Stimulated activated CD8-positive, alpha-beta memory T cell treated with anti-CD3 and anti-CD28 coated beads, Interleukin-12 subunit alpha, Interleukin-12 subunit beta, amount 100 ng/mL, for 1 hour (primary cell): ENCODE results near the gene PIK3IP1.
A peak's percentile ranks its signal among the peaks of the same experiment; 100 is the strongest.
"Not testable (repeated sequence)": the region's sequence is repeated elsewhere in the genome, so short reads cannot be mapped to it uniquely, and the experiment has no call there.

Experiments used
- DNase-seq: peaks from one replicate; pipeline ENCODE4 v3.0.0-alpha.2; 2020; ENCODE audit warnings: low read depth

Gene PIK3IP1, protein sequence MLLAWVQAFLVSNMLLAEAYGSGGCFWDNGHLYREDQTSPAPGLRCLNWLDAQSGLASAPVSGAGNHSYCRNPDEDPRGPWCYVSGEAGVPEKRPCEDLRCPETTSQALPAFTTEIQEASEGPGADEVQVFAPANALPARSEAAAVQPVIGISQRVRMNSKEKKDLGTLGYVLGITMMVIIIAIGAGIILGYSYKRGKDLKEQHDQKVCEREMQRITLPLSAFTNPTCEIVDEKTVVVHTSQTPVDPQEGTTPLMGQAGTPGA

GRCh38 chr22:31292236-31292989, at the start of gene PIK3IP1:
TSS of gene PIK3IP1 (minus strand) at chr22:31292488. CDS start at chr22:31292344, 144 bp downstream.
- DNase-seq: peak; percentile 82

GRCh38 chr22:31341386-31342088, 49.2 kb upstream of the PIK3IP1 start:
- no peak for DNase-seq

DNA sequence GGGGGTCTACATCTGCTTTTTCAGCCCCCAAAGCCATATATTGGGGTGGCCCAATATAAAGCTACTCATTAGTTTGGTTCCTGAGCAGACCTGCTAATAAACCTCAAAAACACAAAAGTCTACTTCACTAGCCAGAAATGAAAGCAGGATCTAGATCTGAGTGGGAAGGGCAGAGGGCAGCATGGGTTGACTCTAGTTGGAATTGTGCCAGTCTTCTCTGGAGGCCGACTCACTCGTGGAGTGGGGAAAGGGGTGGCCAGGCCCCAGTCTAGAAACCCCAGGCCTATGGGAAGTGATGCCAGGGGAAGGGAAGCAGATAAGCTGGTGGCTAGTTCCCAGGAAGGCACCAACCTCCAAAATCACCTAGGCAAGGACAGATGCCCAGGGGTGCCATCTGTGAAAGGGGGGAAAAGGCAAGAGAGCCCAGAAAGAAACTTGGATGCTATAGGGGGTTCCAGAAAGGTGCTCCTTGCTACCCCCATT, 48.5 kb upstream of the PIK3IP1 start:
- DNase-seq: no peak

- DNase-seq: no peak
Observed at GRCh38 chr22:31340360-31340759, 48.1 kb upstream of the PIK3IP1 start.

- no peak for DNase-seq
Observed at GRCh38 chr22:31339148-31339832, 47.0 kb upstream of the PIK3IP1 start.

GRCh38 chr22:31337178-31337577, 44.9 kb upstream of the PIK3IP1 start:
- DNase-seq: no peak

DNA sequence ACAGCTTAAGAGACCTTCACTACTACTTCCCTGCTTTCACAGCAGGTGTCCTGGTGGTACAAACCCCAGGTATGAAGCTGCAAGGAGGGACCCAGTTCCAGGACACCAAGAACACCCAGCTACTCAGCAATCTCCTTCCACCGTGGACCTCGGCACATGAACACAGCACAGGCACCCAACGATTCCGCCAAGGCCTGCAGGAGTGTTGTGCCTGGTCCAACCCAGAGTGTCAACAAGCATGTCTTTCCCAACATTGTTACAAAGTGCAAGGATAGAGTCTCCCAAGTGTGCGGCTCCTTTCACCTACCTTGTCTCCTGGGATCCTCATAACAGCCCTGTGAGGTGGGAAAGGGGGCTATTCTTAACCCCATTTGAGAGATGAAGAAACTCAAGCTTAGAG, 42.0 kb upstream of the PIK3IP1 start:
- no peak for DNase-seq

DNA sequence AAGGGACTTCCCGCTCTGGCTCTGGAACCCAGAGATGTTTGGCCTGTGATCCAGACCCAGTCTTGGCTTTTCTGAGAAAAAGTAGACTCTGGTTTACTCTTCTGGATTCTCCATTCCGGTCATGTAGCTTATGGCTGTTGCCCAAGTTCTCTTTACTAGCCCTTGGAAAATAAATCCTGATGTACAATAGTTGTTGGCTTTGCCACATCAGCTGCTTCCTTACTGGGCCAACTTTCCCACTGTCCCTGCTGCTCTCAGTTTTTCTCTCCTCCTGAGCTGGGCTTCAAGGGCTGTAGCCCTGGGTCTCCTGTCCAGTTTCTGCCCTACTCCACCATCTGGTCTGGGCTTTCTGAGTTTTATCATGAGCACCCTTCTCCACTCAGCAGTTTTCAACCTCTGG, 41.4 kb upstream of the PIK3IP1 start:
- DNase-seq: no peak

GRCh38 chr22:31332886-31333285, 40.6 kb upstream of the PIK3IP1 start:
- DNase-seq: no peak

- no peak for DNase-seq
Observed at GRCh38 chr22:31332010-31332409, 39.7 kb upstream of the PIK3IP1 start.

DNA sequence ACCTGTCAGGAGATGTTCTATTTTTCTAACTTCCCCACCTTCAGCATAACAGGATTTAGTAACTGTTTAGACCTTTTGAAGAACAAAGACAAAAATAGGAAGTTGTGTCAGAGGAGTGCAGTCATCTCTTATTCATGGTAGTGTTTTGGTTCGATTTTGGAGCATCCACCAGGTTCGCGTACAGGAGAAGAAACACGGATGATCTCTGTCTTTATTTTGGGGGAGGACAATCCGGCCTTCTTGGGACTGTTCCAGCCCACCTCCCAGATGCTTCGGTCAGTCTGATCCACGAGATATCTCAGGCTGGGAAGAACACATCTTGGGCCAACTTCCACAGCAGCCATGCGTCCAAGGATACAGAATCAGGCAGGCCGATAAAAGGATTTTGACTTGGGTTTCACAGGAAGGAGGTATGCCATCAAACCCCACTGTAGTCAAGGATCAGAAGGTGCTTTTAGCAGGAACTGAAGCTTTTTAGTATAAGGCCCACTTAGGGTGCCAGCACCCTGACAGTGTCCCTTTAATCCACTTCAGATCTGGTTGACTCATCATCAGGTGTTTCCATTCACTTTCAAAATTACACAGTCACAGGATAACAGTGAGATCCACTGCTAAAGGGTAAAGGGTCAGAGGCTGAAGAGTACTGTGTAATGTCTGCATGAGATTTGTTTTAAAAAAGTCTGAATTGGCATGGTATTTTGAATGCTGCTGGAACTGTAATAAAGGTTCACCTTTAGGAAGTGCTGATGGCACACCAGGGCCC, 37.3 kb upstream of the PIK3IP1 start:
- no peak for DNase-seq

DNA sequence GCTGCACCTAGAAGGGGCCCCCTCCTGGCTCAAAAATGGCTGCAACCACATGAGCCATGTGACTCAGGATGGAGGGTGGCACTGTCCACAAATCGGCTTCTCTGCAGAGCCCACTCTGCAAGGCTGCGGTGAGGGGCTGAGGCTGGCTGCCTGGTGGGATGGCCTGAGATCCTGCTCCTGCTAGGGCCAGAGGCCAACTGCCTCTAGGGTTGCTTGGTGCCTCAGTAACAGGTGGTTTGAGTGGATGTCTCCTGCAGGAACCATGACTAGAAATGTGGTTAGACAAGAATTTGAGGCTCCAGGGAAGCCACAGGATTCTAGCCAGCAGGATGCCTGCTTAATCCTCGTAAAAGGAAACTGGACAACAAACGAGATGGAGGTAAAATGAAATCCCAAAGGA, 36.7 kb upstream of the PIK3IP1 start:
- DNase-seq: no peak

DNA sequence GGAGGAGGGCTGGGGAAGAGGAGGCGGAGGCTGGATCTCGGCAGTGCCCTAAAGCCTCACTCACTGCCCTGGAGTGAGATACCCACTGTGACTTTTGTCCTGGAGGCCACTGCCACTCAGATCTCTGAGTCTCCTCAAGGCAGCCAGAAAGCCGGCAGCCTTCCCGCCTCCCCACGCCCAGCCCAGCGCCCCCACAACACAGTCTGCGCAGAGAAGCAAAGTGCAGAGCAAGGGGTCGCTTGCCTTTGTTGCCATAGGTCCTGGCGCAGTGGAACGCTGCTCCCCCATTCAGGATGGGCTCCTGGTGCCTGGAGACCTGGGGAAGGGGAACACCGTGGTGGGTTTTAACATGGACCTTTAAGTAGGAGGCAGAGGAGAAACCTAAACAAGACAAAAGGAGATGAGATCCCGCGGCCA, 36.3 kb upstream of the PIK3IP1 start:
- no peak for DNase-seq

GRCh38 chr22:31327806-31328543, 35.7 kb upstream of the PIK3IP1 start:
- no peak for DNase-seq

- DNase-seq: no peak
Observed at GRCh38 chr22:31326877-31327276, 34.6 kb upstream of the PIK3IP1 start.

GRCh38 chr22:31323578-31324550, 31.6 kb upstream of the PIK3IP1 start:
- DNase-seq: no peak

DNA sequence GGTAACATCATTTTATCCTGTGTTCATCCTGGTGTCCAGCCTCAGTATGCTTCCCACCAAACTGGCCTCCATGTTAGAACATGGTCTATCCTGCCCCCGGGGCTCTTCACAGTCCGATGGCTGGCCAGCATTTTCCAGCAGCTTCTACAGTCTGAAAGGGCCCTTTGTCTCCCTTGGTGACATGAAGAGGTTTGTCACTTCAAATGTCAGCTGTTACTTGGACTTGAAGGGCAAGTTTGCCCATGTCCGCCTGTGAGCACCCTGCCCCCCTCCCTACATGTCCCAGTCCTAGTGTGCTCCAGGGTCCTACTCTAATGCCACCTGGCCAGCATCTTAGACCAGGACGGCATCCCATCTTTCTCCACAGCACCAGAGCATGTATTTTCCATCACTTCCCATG, 29.1 kb upstream of the PIK3IP1 start:
- no peak for DNase-seq

- DNase-seq: not testable (repeated sequence)
Observed at GRCh38 chr22:31314220-31314619, 21.9 kb upstream of the PIK3IP1 start.

- peak; percentile 45 for DNase-seq
Observed at GRCh38 chr22:31313366-31314147, 21.3 kb upstream of the PIK3IP1 start.
